ENCODE data around the gene C12orf57.

DNA sequence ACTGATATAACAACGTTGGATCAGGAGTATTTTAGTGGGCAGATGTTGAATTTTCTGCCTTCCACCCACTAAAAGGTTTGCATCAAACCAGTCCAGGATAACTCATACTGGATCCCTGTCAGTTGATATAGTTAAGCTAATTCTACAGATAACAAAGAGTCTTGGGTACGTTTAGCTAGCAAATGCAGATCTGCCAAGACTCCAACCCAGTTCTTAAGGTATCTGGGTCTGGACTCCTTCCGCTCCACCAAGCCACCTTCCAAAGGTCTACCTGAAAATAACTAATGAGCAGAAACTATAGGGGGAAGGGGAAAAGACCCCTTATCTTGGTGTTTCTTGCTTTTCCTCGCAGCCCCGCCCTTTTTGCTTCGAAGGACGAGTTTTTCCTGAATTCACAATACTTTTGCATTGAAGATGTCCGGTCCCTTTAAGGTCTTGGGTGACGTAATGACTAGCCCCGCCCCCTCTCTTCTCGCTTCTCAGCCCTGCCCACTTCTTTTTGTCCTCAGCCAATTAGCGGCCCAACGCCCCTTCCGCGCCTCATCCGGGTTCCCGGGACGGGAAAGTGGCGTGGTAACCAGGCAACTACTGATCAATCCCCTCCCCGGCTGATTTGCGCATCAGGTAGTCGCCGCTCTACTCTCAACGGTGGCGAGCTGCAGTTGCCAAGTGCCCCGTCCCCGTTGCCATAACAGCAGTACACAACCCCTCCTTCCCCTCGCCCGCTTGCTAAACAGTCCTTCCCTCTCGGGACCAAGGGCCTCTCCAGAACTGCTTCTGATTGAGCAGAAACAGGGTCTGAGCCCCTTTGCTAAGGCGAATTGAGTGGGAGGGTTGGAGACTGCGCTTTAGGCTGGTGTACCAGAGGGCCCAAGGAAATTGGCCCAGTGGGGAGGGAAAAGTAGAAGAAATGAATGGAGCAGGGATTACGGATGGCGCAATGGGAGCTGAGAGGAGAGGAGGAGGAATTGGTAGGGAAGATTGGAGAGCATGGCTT, 39.2 kb upstream of the C12orf57 start, which contains the start of gene LRRC23:
- TF ChIP-seq, protein P1, sequence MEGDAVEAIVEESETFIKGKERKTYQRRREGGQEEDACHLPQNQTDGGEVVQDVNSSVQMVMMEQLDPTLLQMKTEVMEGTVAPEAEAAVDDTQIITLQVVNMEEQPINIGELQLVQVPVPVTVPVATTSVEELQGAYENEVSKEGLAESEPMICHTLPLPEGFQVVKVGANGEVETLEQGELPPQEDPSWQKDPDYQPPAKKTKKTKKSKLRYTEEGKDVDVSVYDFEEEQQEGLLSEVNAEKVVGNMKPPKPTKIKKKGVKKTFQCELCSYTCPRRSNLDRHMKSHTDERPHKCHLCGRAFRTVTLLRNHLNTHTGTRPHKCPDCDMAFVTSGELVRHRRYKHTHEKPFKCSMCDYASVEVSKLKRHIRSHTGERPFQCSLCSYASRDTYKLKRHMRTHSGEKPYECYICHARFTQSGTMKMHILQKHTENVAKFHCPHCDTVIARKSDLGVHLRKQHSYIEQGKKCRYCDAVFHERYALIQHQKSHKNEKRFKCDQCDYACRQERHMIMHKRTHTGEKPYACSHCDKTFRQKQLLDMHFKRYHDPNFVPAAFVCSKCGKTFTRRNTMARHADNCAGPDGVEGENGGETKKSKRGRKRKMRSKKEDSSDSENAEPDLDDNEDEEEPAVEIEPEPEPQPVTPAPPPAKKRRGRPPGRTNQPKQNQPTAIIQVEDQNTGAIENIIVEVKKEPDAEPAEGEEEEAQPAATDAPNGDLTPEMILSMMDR (IDR thresholded peaks at IDR 0.05; ENCODE audit: low read depth, low read length), result no peak
- TF ChIP-seq POLR2A (IDR thresholded peaks at IDR 0.05; ENCODE audit: extremely low read depth, insufficient read length), result peak; percentile 51

All from NB4 (cell line).